Trophoblast cell (in vitro differentiated cells and primary cell): ENCODE data around the gene MRGPRE.

ENCODE experiments used
- DNase-seq, 2 donors: peaks; one replicate each; pipeline ENCODE4 v3.0.0-alpha.2; 2016
- H2AFZ ChIP-seq: 2 replicates; pipeline ENCODE4 v1.6.1; 2013; ENCODE audit warnings: low read length, moderate library complexity, mild to moderate bottlenecking; ENCODE audit not compliant: insufficient read depth, poor library complexity
- H2AK5ac ChIP-seq: 2 replicates; pipeline ENCODE4 v1.6.1; 2013; ENCODE audit warnings: mild to moderate bottlenecking, low read length
- H2BK120ac ChIP-seq: 2 replicates; pipeline ENCODE4 v1.6.1; 2013; ENCODE audit warnings: low read length, mild to moderate bottlenecking, moderate library complexity; ENCODE audit not compliant: insufficient read depth, poor library complexity
- H2BK12ac ChIP-seq: 2 replicates; pipeline ENCODE4 v1.6.1; 2013; ENCODE audit warnings: mild to moderate bottlenecking, low read length, moderate library complexity
- H2BK5ac ChIP-seq: 2 replicates; pipeline ENCODE4 v1.6.1; 2013; ENCODE audit warnings: low read length, low read depth, moderate library complexity, mild to moderate bottlenecking; ENCODE audit not compliant: poor library complexity
- H3K14ac ChIP-seq: 2 replicates; pipeline ENCODE4 v1.6.1; 2013; ENCODE audit warnings: mild to moderate bottlenecking, low read length
- H3K18ac ChIP-seq: 2 replicates; pipeline ENCODE4 v1.6.1; 2013; ENCODE audit warnings: mild to moderate bottlenecking, low read length
- H3K23ac ChIP-seq: 2 replicates; pipeline ENCODE4 v1.6.1; 2013; ENCODE audit warnings: low read length
- H3K27ac ChIP-seq: 2 replicates; pipeline ENCODE4 v1.5.1; 2013; ENCODE audit warnings: low read depth, mild to moderate bottlenecking, inconsistent platforms, low read length, moderate library complexity
- H3K27me3 ChIP-seq: 2 replicates; pipeline ENCODE4 v1.6.1; 2013; ENCODE audit warnings: inconsistent platforms, mild to moderate bottlenecking, low read length, moderate library complexity; ENCODE audit not compliant: insufficient read depth
- H3K36me3 ChIP-seq, 2 experiments: 1 replicate in 1 of 2; 2 replicates in 1 of 2; pipeline ENCODE4 v1.6.1; 2013; ENCODE audit warnings: low read length in 2 of 2, mild to moderate bottlenecking in 2 of 2, moderate library complexity in 1 of 2; ENCODE audit not compliant: insufficient read depth in 2 of 2, control insufficient read depth in 1 of 2
- H3K4ac ChIP-seq: 2 replicates; pipeline ENCODE4 v1.6.1; 2013; ENCODE audit warnings: low read depth, mild to moderate bottlenecking, low read length, moderate library complexity
- H3K4me1 ChIP-seq, 2 experiments: 1 replicate in 1 of 2; 2 replicates in 1 of 2; pipeline ENCODE4 v1.6.1; 2013; ENCODE audit warnings: low read length in 2 of 2, mild to moderate bottlenecking in 2 of 2, moderate library complexity in 1 of 2; ENCODE audit not compliant: insufficient read depth in 2 of 2, control insufficient read depth in 1 of 2
- H3K4me2 ChIP-seq: 2 replicates; pipeline ENCODE4 v1.6.1; 2013; ENCODE audit warnings: inconsistent platforms, mild to moderate bottlenecking, low read length, moderate library complexity
- H3K4me3 ChIP-seq: 2 replicates; pipeline ENCODE4 v1.5.1; 2013; ENCODE audit warnings: mild to moderate bottlenecking, low read depth, low read length, inconsistent platforms
- H3K79me1 ChIP-seq: one replicate; pipeline ENCODE4 v1.6.1; 2013; ENCODE audit warnings: low read length
- H3K79me2 ChIP-seq: 2 replicates; pipeline ENCODE4 v1.6.1; 2013; ENCODE audit warnings: low read length, mild to moderate bottlenecking; ENCODE audit not compliant: control insufficient read depth, insufficient read depth, poor library complexity
- H3K9ac ChIP-seq: 2 replicates; pipeline ENCODE4 v1.6.1; 2013; ENCODE audit warnings: mild to moderate bottlenecking, low read length
- H3K9me3 ChIP-seq: 2 replicates; pipeline ENCODE4 v1.6.1; 2013; ENCODE audit warnings: low read depth, mild to moderate bottlenecking, control low read depth, inconsistent platforms, low read length; ENCODE audit not compliant: insufficient read depth
- H4K12ac ChIP-seq: 2 replicates; pipeline ENCODE4 v1.6.1; 2013; ENCODE audit warnings: low read depth, mild to moderate bottlenecking, low read length, moderate library complexity
- H4K8ac ChIP-seq: 2 replicates; pipeline ENCODE4 v1.6.1; 2013; ENCODE audit warnings: low read depth, mild to moderate bottlenecking, low read length, moderate library complexity
- H4K91ac ChIP-seq: one replicate; pipeline ENCODE4 v1.6.1; 2013; ENCODE audit warnings: low read depth, mild to moderate bottlenecking, low read length, moderate library complexity
- WGBS: extraction: QIAGEN DNeasy Blood & Tissue Kit; methylation state at CpG from one replicate; pipeline ENCODE4 v1.1.7; 2013; ENCODE audit warnings: missing lambda C conversion rate; ENCODE audit not compliant: insufficient read length, insufficient coverage; ENCODE audit errors: extremely low coverage; 5-methylcytosine and 5-hydroxymethylcytosine counted together

MRGPRE gene

GRCh38 chr11:3225826-3226750, 6.1 kb downstream of the MRGPRE start:
- peaks cover 20 to 27% of the 10 kb centered on the region in 2 experiments for H3K4me1 ChIP-seq
- H3K27ac ChIP-seq, result no peak overlapping the region
- no peak overlapping the region for H2BK5ac ChIP-seq
- no peak overlapping the region for H3K4me2 ChIP-seq
- H4K8ac ChIP-seq, result no peak overlapping the region
- no peak overlapping the region for H3K14ac ChIP-seq
- no peaks in the 10 kb centered on the region for H3K27me3 ChIP-seq
- no peak overlapping the region for H2AFZ ChIP-seq
- H3K9me3 ChIP-seq, result peaks cover 5% of the 10 kb centered on the region
- DNase-seq, result no peak
- H3K18ac ChIP-seq, result no peak overlapping the region
- no CpG with 5 or more reads among the region's 21 CpGs for WGBS
- H3K4me3 ChIP-seq, result no peak overlapping the region
- H4K12ac ChIP-seq, result no peak overlapping the region
- H2BK12ac ChIP-seq, result no peak overlapping the region
- no peak overlapping the region for H4K91ac ChIP-seq
- no peaks in the 10 kb centered on the region for H3K79me2 ChIP-seq
- H2BK120ac ChIP-seq, result no peak overlapping the region
- peaks cover 2% of the 10 kb centered on the region for H3K79me1 ChIP-seq
- H3K36me3 ChIP-seq, result no peaks in the 10 kb centered on the region
- H3K23ac ChIP-seq, result no peak overlapping the region
- H2AK5ac ChIP-seq, result no peak overlapping the region
- H3K4ac ChIP-seq, result no peak overlapping the region
- H3K9ac ChIP-seq, result no peak overlapping the region

GRCh38 chr11:3225159-3225758, 7.0 kb downstream of the MRGPRE start:
- no peak overlapping the region for H4K12ac ChIP-seq
- no CpG with 5 or more reads among the region's 17 CpGs for WGBS
- H3K9me3 ChIP-seq, result peaks cover 5% of the 10 kb centered on the region
- no peak overlapping the region for H3K14ac ChIP-seq
- no peak overlapping the region for H4K91ac ChIP-seq
- H2AK5ac ChIP-seq, result peak overlapping the region; percentile 58
- H2BK12ac ChIP-seq, result peak overlapping the region; percentile 42
- H2AFZ ChIP-seq, result no peak overlapping the region
- no peak overlapping the region for H3K23ac ChIP-seq
- no peak overlapping the region for H2BK120ac ChIP-seq
- H3K36me3 ChIP-seq, result no peaks in the 10 kb centered on the region
- H4K8ac ChIP-seq, result peak overlapping the region; percentile 6
- no peak overlapping the region for H3K27ac ChIP-seq
- H3K4me3 ChIP-seq, result no peak overlapping the region
- peaks cover 2% of the 10 kb centered on the region for H3K79me1 ChIP-seq
- peaks cover 20 to 27% of the 10 kb centered on the region in 2 experiments for H3K4me1 ChIP-seq
- no peak for DNase-seq
- H3K18ac ChIP-seq, result peak overlapping the region; percentile 39
- H3K79me2 ChIP-seq, result no peaks in the 10 kb centered on the region
- H3K9ac ChIP-seq, result no peak overlapping the region
- no peak overlapping the region for H3K4me2 ChIP-seq
- no peak overlapping the region for H3K4ac ChIP-seq
- H3K27me3 ChIP-seq, result no peaks in the 10 kb centered on the region
- H2BK5ac ChIP-seq, result no peak overlapping the region

- H2AFZ ChIP-seq, result no peak overlapping the region
- H3K4me2 ChIP-seq, result no peak overlapping the region
- H3K14ac ChIP-seq, result no peak overlapping the region
- no peaks in the 10 kb centered on the region for H3K79me2 ChIP-seq
- no peak overlapping the region for H3K4me3 ChIP-seq
- no peak overlapping the region for H3K27ac ChIP-seq
- no peak for DNase-seq
- H3K27me3 ChIP-seq, result no peaks in the 10 kb centered on the region
- peaks cover 2% of the 10 kb centered on the region for H3K79me1 ChIP-seq
- no peak overlapping the region for H4K12ac ChIP-seq
- no peaks in the 10 kb centered on the region for H3K36me3 ChIP-seq
- H3K9ac ChIP-seq, result no peak overlapping the region
- no peak overlapping the region for H3K23ac ChIP-seq
- no peak overlapping the region for H2BK12ac ChIP-seq
- no peak overlapping the region for H4K91ac ChIP-seq
- H3K9me3 ChIP-seq, result peaks cover 5% of the 10 kb centered on the region
- H3K4me1 ChIP-seq, result peaks cover 20 to 27% of the 10 kb centered on the region in 2 experiments
- H4K8ac ChIP-seq, result no peak overlapping the region
- H3K4ac ChIP-seq, result no peak overlapping the region
- WGBS, result no CpG with 5 or more reads among the region's 21 CpGs
- no peak overlapping the region for H3K18ac ChIP-seq
- no peak overlapping the region for H2BK120ac ChIP-seq
- H2AK5ac ChIP-seq, result no peak overlapping the region
- H2BK5ac ChIP-seq, result no peak overlapping the region
Observed at GRCh38 chr11:3224401-3225057, 7.7 kb downstream of the MRGPRE start.

DNA sequence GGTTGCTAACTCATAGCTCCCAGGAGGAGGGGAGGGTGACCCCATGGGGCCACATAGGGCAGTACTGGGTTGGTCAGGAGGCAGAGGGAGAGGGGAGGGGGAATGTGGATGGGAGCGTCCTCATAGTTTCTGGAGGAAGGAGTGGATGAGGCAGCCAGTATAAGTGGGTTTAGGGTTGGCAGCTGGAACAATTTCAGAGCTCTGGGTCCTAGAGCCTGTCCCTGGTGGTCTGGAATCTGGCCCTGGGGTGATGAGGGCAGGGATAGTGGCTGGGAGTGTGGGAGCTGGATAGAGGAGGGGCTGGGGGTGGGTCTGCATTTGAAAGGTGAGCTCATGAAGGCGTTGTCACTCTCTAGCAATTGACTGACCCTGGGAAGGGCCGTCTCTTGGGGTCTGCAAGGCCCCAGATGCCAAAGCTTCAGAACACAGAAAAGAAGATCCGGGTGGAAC, 8.3 kb downstream of the MRGPRE start:
- Histone ChIP-seq H2BK120ac (no peak overlapping the region), H3K9ac (no peak overlapping the region), H3K4ac (no peak overlapping the region), H3K4me3 (no peak overlapping the region), H4K12ac (no peak overlapping the region), H3K4me2 (no peak overlapping the region), H2AK5ac (no peak overlapping the region), H3K18ac (no peak overlapping the region), H3K79me2 (no peaks in the 10 kb centered on the region), H2BK12ac (no peak overlapping the region), H3K36me3 (no peaks in the 10 kb centered on the region), H2BK5ac (no peak overlapping the region), H3K27me3 (no peaks in the 10 kb centered on the region), H3K14ac (no peak overlapping the region), H4K8ac (no peak overlapping the region), H2AFZ (no peak overlapping the region), H3K23ac (no peak overlapping the region), H3K9me3 (peaks cover 5% of the 10 kb centered on the region), H3K79me1 (peaks cover 2% of the 10 kb centered on the region), H4K91ac (no peak overlapping the region), H3K4me1 (peaks cover 20 to 27% of the 10 kb centered on the region in 2 experiments), H3K27ac (no peak overlapping the region)
- DNase-seq, result no peak
- WGBS, result no CpG with 5 or more reads among the region's 4 CpGs
